NCI-H1694 treated with DMSO at 0.1 percent for 48 hours (cell line): ENCODE results near the gene PIGP.
"Not testable (repeated sequence)": the region's sequence is repeated elsewhere in the genome, so short reads cannot be mapped to it uniquely, and the experiment has no call there.

ENCODE experiments used
- DNase-seq: peaks from one replicate; lab custom pipeline; 2025; lab: John Stamatoyannopoulos, UW

PIGP gene

GRCh38 chr21:37072988-37073416, at the start of gene PIGP, which contains the start of gene TTC3:
Gene PIGP, minus strand, starts transcription at chr21:37073071. Its CDS starts 556 bp downstream, at chr21:37072515.
Gene TTC3, plus strand, starts transcription at chr21:37073254. Its CDS starts 14,004 bp downstream, at chr21:37087258.
- peak; percentile 95 for DNase-seq

GRCh38 chr21:37119421-37120218, 46.7 kb upstream of the PIGP start:
- DNase-seq: no peak

GRCh38 chr21:37118187-37118826, 45.4 kb upstream of the PIGP start:
- no peak for DNase-seq

- no peak for DNase-seq
Measured at GRCh38 chr21:37117204-37117603, 44.3 kb upstream of the PIGP start.

- not testable (repeated sequence) for DNase-seq
Measured at GRCh38 chr21:37116459-37116858, 43.6 kb upstream of the PIGP start.

GRCh38 chr21:37114301-37114700, 41.4 kb upstream of the PIGP start:
- DNase-seq: not testable (repeated sequence)

- DNase-seq: not testable (repeated sequence)
Measured at GRCh38 chr21:37111029-37111428, 38.2 kb upstream of the PIGP start.

GRCh38 chr21:37106998-37107397, 34.1 kb upstream of the PIGP start:
- DNase-seq: no peak

- not testable (repeated sequence) for DNase-seq
Measured at GRCh38 chr21:37102746-37103145, 29.9 kb upstream of the PIGP start.

- DNase-seq: no peak
Measured at GRCh38 chr21:37101384-37101783, 28.5 kb upstream of the PIGP start.

GRCh38 chr21:37100316-37100715, 27.4 kb upstream of the PIGP start:
- no peak for DNase-seq

- no peak for DNase-seq
Measured at GRCh38 chr21:37098751-37099150, 25.9 kb upstream of the PIGP start.

- no peak for DNase-seq
Measured at GRCh38 chr21:37095821-37096220, 22.9 kb upstream of the PIGP start.

- no peak for DNase-seq
Measured at GRCh38 chr21:37093977-37094376, 21.1 kb upstream of the PIGP start.

GRCh38 chr21:37088186-37088735, 15.4 kb upstream of the PIGP start:
- DNase-seq: no peak

GRCh38 chr21:37087188-37087587, 14.3 kb upstream of the PIGP start:
- no peak for DNase-seq

- DNase-seq: no peak
Measured at GRCh38 chr21:37085726-37086125, 12.9 kb upstream of the PIGP start.

- DNase-seq: no peak
Measured at GRCh38 chr21:37082856-37083528, 10.1 kb upstream of the PIGP start.

- no peak for DNase-seq
Measured at GRCh38 chr21:37082375-37082774, 9.5 kb upstream of the PIGP start.

- no peak for DNase-seq
Measured at GRCh38 chr21:37079211-37079824, 6.4 kb upstream of the PIGP start.

GRCh38 chr21:37077403-37077802, 4.5 kb upstream of the PIGP start:
- DNase-seq: no peak
